ENCODE data around the gene ALG8. TPM values are rescaled to one million over a fixed set of nuclear protein-coding genes. Genes with fewer than 3 reads are reported as not detected.
"Not testable (repeated sequence)": the region's sequence is repeated elsewhere in the genome, so short reads cannot be mapped to it uniquely, and the experiment has no call there.

Gene ALG8
- 10 to 100 TPM; 14.1 to 36.2 (median 32.3) TPM for polyA plus RNA-seq

GRCh38 chr11:78139422-78140391, at the start of gene ALG8:
TSS of gene ALG8 (minus strand) at chr11:78139626. CDS start at chr11:78139588, 38 bp downstream.
- H3K27ac ChIP-seq (ENCODE audit: low read depth, low read length), result no peak within 1 kb of the TSS
- WGBS, 3 donors, result 1 to 5% (median 2%) methylated on average over 52 of the region's 52 CpGs

DNA sequence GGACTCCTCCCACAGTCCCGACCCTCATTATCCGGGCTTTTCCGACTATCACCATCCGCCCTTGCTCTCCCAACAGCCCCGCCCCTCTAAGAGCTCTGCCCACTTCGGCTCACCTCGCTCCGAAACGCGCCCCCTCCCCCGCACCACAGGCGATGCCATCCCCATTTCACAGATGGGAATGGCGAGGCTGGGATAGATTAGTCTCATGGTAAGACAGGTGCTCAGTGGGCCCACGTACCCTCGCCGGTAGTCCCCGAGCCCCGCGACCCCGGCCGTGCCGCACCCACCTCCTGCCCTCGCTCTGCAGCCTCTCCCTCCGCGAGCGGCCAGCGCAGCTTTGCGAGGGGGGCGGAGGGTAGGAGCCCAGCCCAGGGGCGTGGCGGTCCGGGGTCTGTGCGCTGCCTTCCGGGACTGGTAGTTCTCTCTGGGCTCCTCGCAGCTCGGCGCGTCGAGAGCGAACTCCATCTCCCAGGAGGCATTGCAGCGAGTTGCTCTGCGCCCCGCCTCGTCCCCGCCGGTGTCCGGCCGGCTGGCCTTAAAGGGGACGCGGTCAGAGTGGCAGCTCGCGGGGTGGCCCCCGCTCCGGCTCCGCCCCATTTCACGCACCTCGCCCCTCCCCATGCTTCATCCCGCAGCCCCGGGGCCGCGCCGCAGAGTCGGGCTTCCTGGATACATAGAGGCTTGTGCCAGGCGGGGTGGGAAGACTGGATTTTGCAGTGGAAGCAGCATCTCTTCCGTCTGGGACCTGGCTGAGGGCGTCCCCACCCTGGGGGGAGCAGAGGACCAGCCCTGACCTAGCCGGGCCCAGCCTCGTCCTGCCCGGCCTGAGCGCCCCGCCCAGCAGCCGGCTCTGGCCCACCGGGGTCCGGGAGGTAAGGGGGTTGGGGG, 49.1 kb upstream of the ALG8 start, which contains the start of the genes KCTD21 and USP35:
TSS of gene KCTD21 (minus strand) at position 341 of the 888 bp plus-strand sequence. CDS start 14,072 bp downstream, outside the sequence.
TSS of gene USP35 (plus strand) at position 634 of the 888 bp plus-strand sequence. CDS start 7,327 bp downstream, outside the sequence.
- H3K27ac ChIP-seq (ENCODE audit: low read depth, low read length), result peak within 1 kb of the TSS; percentile 0
- WGBS, 3 donors, result 1% methylated on average over 62 to 74 of the region's 74 CpGs

- 19 to 20% (median 19%) methylated on average over 31 of the region's 31 CpGs for WGBS, 3 donors
These were observed 48.2 kb upstream of the ALG8 start for GRCh38 chr11:78187366-78188285.

DNA sequence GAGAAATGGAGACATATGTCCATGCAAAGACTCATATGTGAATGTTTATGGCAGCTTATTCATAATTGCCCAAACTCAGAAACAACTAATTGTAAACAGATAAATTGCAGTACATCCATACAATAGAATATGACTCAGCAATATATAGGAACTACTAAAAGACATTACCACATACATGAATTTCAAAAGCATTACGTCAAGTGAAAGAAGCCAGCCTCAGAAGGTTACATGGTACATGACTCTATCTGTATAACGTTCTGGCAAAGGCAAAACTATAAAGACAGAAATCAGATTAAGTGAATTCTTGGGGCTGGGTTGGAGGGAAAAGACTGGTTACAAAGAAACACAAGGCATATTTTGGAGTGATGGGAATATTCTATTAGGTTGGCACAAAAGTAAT, 41.8 kb upstream of the ALG8 start:
- H3K27ac ChIP-seq (ENCODE audit: low read depth, low read length), result no peak overlapping the region
- WGBS, 3 donors, result 61 to 89% (median 65%) methylated on average over 2 of the region's 2 CpGs

More at GRCh38 chr11:78187366-78188285, 48.2 kb upstream of the ALG8 start:
- H3K27ac ChIP-seq (ENCODE audit: low read depth, low read length), result peak overlapping the region; percentile 0

- 88 to 98% (median 88%) methylated on average over 4 of the region's 4 CpGs for WGBS, 3 donors
- no peak overlapping the region for H3K27ac ChIP-seq (ENCODE audit: low read depth, low read length)
These were observed 41.3 kb upstream of the ALG8 start for GRCh38 chr11:78180751-78181150.

- WGBS, 3 donors, result 90 to 95% (median 92%) methylated on average over 7 of the region's 7 CpGs
- H3K27ac ChIP-seq (ENCODE audit: low read depth, low read length), result no peak overlapping the region
These were observed 40.1 kb upstream of the ALG8 start for GRCh38 chr11:78179459-78180071.

- H3K27ac ChIP-seq (ENCODE audit: low read depth, low read length), result no peak overlapping the region
- 87 to 92% (median 88%) methylated on average over 7 of the region's 7 CpGs for WGBS, 3 donors
These were observed 37.8 kb upstream of the ALG8 start for GRCh38 chr11:78177216-78177615.

- WGBS, 3 donors, result 89 to 96% (median 95%) methylated on average over 10 of the region's 10 CpGs
- H3K27ac ChIP-seq (ENCODE audit: low read depth, low read length), result no peak overlapping the region
These were observed 37.2 kb upstream of the ALG8 start for GRCh38 chr11:78176605-78177141.

- 97 to 100% (median 98%) methylated on average over 3 of the region's 3 CpGs for WGBS, 3 donors
- H3K27ac ChIP-seq (ENCODE audit: low read depth, low read length), result not testable (repeated sequence)
These were observed 36.4 kb upstream of the ALG8 start for GRCh38 chr11:78175862-78176261.

GRCh38 chr11:78171951-78172350, 32.5 kb upstream of the ALG8 start:
- WGBS, 3 donors, result 94 to 96% (median 95%) methylated on average over 6 of the region's 6 CpGs
- H3K27ac ChIP-seq (ENCODE audit: low read depth, low read length), result no peak overlapping the region

GRCh38 chr11:78170874-78171549, 31.6 kb upstream of the ALG8 start:
- no peak overlapping the region for H3K27ac ChIP-seq (ENCODE audit: low read depth, low read length)
- 73 to 84% (median 82%) methylated on average over 7 of the region's 7 CpGs for WGBS, 3 donors

- WGBS, 3 donors, result 90 to 94% (median 92%) methylated on average over 11 of the region's 11 CpGs
These were observed 31.0 kb upstream of the ALG8 start for GRCh38 chr11:78170413-78170812.

GRCh38 chr11:78168539-78169477, 29.4 kb upstream of the ALG8 start:
- H3K27ac ChIP-seq (ENCODE audit: low read depth, low read length), result peak overlapping the region; percentile 61
- WGBS, 3 donors, result 42 to 59% (median 49%) methylated on average over 17 of the region's 17 CpGs

More at GRCh38 chr11:78170413-78170812, 31.0 kb upstream of the ALG8 start:
- no peak overlapping the region for H3K27ac ChIP-seq (ENCODE audit: low read depth, low read length)

- no peak overlapping the region for H3K27ac ChIP-seq (ENCODE audit: low read depth, low read length)
- WGBS, 3 donors, result 90 to 93% (median 92%) methylated on average over 6 of the region's 6 CpGs
These were observed 27.5 kb upstream of the ALG8 start for GRCh38 chr11:78166855-78167469.

DNA sequence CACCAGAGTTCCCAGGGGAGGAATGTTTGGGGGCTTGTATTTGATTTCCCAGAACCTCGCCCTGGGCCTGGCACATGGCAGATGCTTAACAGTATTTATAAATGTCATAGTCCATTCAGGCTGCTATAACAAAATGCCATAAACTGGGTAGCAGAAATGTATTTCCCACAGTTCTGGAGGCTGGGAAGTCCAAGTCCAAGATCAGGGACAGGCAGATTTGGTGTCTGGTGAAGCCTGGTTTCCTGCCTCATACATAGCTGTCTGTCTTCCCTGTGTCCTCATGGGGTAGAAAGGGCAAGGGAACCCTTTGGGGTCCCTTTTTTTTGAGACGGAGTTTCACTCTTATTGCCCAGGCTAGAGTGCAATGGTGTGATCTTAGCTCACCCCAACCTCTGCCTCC, 25.0 kb upstream of the ALG8 start:
- 92 to 98% (median 98%) methylated on average over 2 of the region's 2 CpGs for WGBS, 3 donors
- no peak overlapping the region for H3K27ac ChIP-seq (ENCODE audit: low read depth, low read length)

Data from adipose tissue (tissue), 3 donors.